Stimulated activated CD8-positive, alpha-beta memory T cell treated with anti-CD3 and anti-CD28 coated beads, Interleukin-12 subunit alpha, Interleukin-12 subunit beta, amount 100 ng/mL, for 4 hours (primary cell): ENCODE results near the gene PWP2.
"Not testable (repeated sequence)": the region's sequence is repeated elsewhere in the genome, so short reads cannot be mapped to it uniquely, and the experiment has no call there.

Experiments used
- DNase-seq: peaks from one replicate; pipeline ENCODE4 v3.0.0-alpha.2; 2020; ENCODE audit warnings: low read depth

Gene PWP2

DNA sequence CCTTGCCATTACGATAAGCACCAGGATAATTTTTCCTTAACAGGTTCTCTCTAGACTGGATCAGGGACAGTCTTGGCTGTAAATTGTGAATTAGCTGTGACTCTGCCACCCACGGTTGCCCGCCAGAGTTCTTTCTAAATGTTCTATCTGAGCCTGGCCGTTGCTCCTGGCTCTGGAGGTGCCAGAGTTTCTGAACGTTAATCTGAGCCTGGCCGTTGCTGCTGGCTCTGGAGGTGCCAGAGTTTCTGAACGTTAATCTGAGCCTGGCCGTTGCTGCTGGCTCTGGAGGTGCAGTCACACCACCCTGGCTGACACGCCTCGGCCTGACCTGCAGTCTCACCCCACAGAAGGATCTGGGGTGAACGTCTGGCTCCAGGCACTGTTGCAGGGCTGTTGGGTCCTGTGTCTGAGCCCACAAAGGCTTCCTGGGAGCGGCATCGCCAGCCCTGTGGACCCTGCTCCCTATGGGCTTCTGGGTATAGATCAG lies 56.0 kb downstream of the PWP2 start:
- DNase-seq, result not testable (repeated sequence)

DNA sequence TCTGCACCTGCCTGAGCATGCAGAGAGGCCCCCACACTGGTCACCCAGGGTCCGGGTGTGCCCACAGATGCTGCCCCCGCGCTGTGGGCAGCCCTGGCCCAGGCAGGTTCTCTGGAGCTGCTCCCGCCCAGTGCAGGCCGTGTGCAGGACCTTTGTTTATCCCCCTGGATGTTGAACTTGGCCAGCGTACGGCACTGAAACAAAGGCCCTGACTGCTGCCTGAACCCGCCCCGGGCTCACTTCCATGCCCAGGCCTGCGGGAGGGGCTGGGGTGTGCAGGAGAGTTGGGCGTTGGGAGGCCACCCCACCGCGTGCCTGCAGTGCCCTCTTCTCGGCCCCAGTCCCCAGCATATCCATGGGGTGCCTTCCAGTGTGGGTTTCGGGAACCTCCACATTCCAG lies 58.7 kb downstream of the PWP2 start:
- not testable (repeated sequence) for DNase-seq

DNA sequence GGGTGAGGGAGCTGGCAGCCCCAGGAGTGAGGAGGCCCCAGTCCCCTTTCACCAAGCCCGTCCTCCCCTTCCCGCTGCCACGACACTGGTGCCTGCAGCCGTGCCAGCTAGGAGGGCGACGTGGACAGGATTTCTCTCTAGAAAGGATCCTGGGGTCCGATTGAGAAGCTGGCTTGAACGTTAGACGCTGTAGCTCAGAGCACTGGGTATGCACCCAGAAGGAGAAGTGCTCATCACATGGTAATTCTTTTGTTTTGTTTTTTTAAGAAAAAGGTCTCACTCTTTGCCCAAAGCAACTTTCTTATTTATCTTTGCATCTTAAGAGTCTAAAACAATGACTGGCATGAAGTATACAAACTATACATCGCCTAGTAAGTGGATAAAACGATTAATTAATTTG lies 60.3 kb downstream of the PWP2 start:
- DNase-seq, result not testable (repeated sequence)

DNA sequence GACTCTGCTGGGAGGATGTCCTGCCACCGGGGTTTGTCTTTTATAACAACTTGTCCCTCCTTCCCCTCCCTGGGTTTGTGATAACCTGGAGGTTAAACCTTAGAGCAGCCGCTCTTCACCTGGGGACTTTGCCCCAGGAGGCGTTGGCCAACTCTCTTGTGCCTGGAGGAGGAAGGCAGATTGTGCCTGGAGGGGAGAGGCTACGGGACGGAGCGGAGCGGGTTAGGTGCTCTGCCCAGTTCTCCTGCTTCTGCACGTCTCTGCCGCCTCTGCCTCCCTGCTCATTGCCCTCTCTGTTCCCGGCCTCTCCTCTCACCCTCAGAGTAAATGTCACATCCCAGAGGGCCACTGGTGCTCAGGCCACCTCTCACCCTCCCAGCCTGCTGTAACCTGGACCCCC lies 63.1 kb downstream of the PWP2 start:
- DNase-seq, result not testable (repeated sequence)

DNA sequence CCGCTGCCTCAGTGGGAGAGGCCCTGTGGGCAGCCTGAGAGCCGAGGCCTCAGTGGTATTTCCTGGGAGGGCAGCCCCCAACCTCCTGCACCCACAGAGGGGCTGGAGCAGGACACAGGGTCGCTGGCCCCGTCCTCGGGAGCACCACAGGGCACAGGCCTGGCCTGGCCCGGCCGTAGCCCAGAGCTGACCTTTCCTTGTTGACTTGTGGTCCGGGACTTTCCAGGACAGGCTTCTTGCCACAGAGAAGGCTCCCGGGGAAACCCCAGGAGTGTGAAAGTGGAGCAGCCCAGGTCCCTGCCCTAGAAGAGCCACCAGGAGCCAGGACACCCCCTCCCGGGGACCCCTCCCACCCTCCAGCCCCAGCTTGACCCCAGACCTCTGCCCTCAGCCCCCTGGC lies 63.7 kb downstream of the PWP2 start:
- DNase-seq, result not testable (repeated sequence)

DNA sequence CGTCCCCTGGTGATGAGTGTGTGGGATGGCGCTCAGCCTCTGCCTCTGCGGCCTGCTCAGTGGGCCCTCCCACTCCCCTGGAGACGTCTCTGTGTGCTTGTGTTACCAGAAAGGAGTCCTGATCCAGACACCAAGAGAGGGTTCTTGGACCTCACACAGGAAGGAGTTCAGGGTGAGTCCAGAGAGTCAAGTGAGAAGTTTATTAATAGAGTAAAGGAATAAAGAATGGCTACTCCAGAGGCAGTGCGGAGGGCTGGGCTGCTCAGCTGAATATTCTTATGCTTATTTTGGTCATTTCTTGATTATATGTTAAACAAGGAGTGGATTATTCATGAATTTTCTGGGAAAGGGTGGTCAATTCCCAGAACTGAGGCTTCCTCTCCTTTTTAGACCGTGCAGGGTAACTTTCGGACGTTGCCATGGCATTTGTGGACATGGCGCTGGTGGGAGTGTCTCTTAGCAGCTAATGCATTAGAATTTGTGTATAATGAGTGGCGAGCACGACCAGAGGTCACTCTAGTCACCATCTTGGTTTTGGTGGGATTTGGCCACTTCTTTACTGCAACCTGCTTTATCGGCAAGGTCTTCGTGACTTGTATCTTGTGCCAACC lies 64.9 kb downstream of the PWP2 start:
- not testable (repeated sequence) for DNase-seq

DNA sequence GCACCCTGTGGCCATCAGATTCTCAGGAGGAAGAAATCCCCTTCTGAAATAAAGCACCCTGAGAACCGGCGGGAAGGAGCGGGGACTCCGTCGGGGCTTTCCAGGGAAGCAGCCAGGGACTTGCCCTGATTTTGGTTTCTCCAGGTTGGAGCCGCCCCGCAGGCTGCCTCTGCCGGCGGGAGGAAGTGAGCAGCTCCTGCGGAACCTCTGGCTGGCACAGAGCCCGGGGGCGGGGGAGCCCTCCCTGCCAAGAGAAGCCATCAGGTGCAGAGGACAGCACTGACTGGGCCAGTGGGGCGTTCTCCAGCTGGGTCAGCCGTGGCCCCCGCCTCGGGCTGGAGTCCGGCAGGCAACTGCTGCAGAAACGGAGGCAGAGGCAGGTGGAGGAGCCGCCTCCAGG lies 65.5 kb downstream of the PWP2 start:
- DNase-seq, result not testable (repeated sequence)

DNA sequence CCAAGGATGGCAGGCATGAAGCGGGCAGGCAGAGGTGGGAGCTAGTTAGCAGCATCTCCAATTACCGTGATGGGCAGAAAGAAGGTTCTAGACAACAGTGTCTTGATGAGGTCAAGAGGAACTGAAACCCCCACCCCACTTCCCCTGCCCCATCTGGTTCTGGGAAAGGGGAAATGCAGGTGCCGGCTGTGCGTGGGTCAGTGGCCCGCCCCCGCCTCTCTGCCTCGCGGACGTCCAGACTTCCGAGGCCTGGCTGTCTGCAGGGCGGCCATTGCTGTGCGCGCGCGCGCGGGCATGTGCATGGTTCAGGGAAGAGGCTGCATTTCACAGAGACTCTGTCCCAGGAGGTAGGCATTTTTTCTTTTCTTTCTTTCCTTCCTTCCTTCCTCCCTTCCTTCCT lies 68.0 kb downstream of the PWP2 start:
- not testable (repeated sequence) for DNase-seq

DNA sequence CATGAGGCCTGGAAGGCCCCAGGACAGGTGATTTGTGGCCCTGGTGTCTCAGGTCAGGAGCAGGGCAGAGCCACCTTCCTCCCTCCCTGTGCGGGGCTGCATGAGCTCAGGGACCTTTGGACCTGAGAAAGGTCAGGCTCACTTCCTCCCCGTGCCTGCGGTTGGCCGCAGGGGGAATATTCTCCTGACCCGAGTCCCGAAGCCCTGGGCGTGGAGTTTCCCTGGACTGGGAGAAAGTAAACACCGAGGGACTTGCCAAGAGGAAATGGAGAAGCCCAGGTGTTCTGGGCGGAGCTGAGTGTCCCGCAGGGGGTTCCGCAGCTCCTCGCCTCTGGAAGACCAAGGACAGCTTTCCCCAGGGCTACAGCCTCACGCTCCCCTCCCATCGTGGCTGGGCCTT lies 68.9 kb downstream of the PWP2 start:
- not testable (repeated sequence) for DNase-seq
